ENCODE results near the gene PRRG2. TPM values are rescaled to one million over a fixed set of nuclear protein-coding genes. Genes with fewer than 3 reads are reported as not detected.

PRRG2 gene
- total and polyA plus RNA-seq, 2 of the 13 experiments (the other 11 are each of a cell fraction or from before 2014, with no cell fraction given) = 0.66 to 0.82 TPM

DNA sequence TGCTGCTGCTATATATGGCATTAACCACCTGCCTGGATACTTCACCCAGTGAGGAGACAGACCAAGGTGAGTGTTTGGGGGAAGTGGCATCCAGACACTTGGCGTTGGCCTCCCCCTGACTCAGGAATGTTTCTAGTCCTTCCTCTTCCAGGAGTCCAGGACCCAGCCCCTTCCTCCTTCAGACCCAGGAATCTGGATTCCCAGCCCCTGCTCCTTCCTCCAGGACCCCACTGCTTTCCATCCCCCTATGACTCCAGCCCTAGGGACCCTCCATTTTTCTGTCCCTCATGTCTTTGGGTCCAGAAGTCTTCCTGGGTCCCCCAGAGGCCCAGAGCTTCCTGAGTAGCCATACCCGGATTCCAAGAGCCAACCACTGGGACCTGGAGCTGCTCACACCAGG is 2.1 kb downstream of the PRRG2 start:
- BruUV-seq (replicated peaks) = no TSS peak
- TF ChIP-seq NPAS2 (CRISPR knock-in tag; IDR thresholded peaks at IDR 0.05; ENCODE audit: borderline replicate concordance) (no peak), ARID2 (CRISPR knock-in tag; IDR thresholded peaks at IDR 0.05; ENCODE audit: borderline replicate concordance) (no peak), FOSL2 (CRISPR knock-in tag; IDR thresholded peaks at IDR 0.05) (no peak), PAWR (CRISPR knock-in tag; IDR thresholded peaks at IDR 0.05; ENCODE audit: borderline replicate concordance) (no peak), TAF1 (CRISPR knock-in tag; IDR thresholded peaks at IDR 0.05) (no peak), TRIM24 (CRISPR knock-in tag; IDR thresholded peaks at IDR 0.05) (no peak), ZNF160 (CRISPR knock-in tag; IDR thresholded peaks at IDR 0.05) (no peak), ZNF713 (CRISPR knock-in tag; IDR thresholded peaks at IDR 0.05) (no peak), ZNF441 (CRISPR knock-in tag; IDR thresholded peaks at IDR 0.05; ENCODE audit: borderline replicate concordance) (no peak)
- TF ChIP-seq, protein P1, sequence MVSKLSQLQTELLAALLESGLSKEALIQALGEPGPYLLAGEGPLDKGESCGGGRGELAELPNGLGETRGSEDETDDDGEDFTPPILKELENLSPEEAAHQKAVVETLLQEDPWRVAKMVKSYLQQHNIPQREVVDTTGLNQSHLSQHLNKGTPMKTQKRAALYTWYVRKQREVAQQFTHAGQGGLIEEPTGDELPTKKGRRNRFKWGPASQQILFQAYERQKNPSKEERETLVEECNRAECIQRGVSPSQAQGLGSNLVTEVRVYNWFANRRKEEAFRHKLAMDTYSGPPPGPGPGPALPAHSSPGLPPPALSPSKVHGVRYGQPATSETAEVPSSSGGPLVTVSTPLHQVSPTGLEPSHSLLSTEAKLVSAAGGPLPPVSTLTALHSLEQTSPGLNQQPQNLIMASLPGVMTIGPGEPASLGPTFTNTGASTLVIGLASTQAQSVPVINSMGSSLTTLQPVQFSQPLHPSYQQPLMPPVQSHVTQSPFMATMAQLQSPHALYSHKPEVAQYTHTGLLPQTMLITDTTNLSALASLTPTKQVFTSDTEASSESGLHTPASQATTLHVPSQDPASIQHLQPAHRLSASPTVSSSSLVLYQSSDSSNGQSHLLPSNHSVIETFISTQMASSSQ (IDR thresholded peaks at IDR 0.05; ENCODE audit: low read depth) = no peak
- TF ChIP-seq, protein P1 (CRISPR knock-in tag; IDR thresholded peaks at IDR 0.05; ENCODE audit: borderline replicate concordance) = no peak
- TF ChIP-seq, protein P2, sequence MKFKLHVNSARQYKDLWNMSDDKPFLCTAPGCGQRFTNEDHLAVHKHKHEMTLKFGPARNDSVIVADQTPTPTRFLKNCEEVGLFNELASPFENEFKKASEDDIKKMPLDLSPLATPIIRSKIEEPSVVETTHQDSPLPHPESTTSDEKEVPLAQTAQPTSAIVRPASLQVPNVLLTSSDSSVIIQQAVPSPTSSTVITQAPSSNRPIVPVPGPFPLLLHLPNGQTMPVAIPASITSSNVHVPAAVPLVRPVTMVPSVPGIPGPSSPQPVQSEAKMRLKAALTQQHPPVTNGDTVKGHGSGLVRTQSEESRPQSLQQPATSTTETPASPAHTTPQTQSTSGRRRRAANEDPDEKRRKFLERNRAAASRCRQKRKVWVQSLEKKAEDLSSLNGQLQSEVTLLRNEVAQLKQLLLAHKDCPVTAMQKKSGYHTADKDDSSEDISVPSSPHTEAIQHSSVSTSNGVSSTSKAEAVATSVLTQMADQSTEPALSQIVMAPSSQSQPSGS (CRISPR knock-in tag; IDR thresholded peaks at IDR 0.05) = no peak

More for the DNA sequence above, 2.1 kb downstream of the PRRG2 start:
- ChIA-PET POLR2A (interaction anchor here (0.8 kb wide), 1 partner anchor 23 kb away, joined by 3 read pairs; no protein-coding TSS in a partner anchor), CTCF (ENCODE audit: low intra/inter-chr PET ratio, low total read pairs) (no interaction called here)
- Histone ChIP-seq H3K4me2 (ENCODE audit: low read depth, low read length) (peak overlapping the region; percentile 47; the same call in 1 of the 2 replicates), H3K9ac (ENCODE audit: insufficient read depth, low read depth, low read length) (peak overlapping the region; percentile 30; the same call in 1 of the 2 replicates), H3K9me3 (ENCODE audit: low read length) (no peaks in the 10 kb centered on the region), H3K4me1 (ENCODE audit: insufficient read depth, low read length) (peaks cover 35% of the 10 kb centered on the region), H3K27me3 (ENCODE audit: control insufficient read depth in 1 of 2, insufficient read depth in 2 of 2, low read length in 2 of 2) (peaks cover 0 to 5% of the 10 kb centered on the region in 2 experiments; a peak in 1 of 5 replicates), H2AFZ (ENCODE audit: low read length) (peak overlapping the region; percentile 63), H4K20me1 (ENCODE audit: insufficient read depth, low read length) (no peaks in the 10 kb centered on the region), H3K27ac (ENCODE audit: extremely low read length, insufficient read depth, low read length) (no peak overlapping the region), H3K4me3 (replicated peaks in 1 of 3; ENCODE audit: insufficient read depth in 1 of 3, low read depth in 2 of 3, low read length in 3 of 3) (no peak overlapping the region), H3K79me2 (ENCODE audit: insufficient read depth, low read length) (peaks cover 19% of the 10 kb centered on the region), H3K36me3 (replicated peaks in 1 of 2; ENCODE audit: control insufficient read depth in 1 of 2, insufficient read depth in 2 of 2, low read length in 2 of 2) (no peaks in the 10 kb centered on the region)
- FAIRE-seq = no peak
- in situ Hi-C loops (cut with HindIII; ENCODE audit: extremely low pct_ligation_motif_present, low pct_unique_long_range_greater_than_20kb) (no loop called here), intact Hi-C loops (cut with micrococcal nuclease; ENCODE audit: unreplicated experiment) (no loop called here)
- ATAC-seq = no peak
- no peak for DNase-seq (ENCODE audit: low spot score)
- 3% methylated on average over 2 of the region's 2 CpGs for WGBS (ENCODE audit: low lambda C conversion rate)

Measured in HepG2 (cell line).